Neural cell (in vitro differentiated cells): Measurements from ENCODE around the gene SELENOI. TPM values are rescaled to one million over a fixed set of nuclear protein-coding genes. Genes with fewer than 3 reads are reported as not detected.

Experiments
- H2AFZ ChIP-seq: fragments of 200-600, 300-800 bp; sonication (generic), shearing (Covaris generic); 2 replicates; pipeline ENCODE4 v1.6.0; 2014; ENCODE audit warnings: low read depth, mild to moderate bottlenecking, antibody characterized with exemption, low read length, moderate library complexity
- H3F3A ChIP-seq: fragments of 200-600 bp; shearing (Covaris generic); 2 replicates; pipeline ENCODE4 v1.6.1; 2016; ENCODE audit warnings: mild to moderate bottlenecking, moderate library complexity, mixed read lengths, antibody characterized with exemption, low read length; ENCODE audit not compliant: insufficient read depth, poor library complexity, severe bottlenecking
- H3K27ac ChIP-seq: fragments of 200-600, 300-800 bp; sonication (generic), shearing (Covaris generic); 2 replicates; pipeline ENCODE4 v1.5.1; 2014; ENCODE audit warnings: mild to moderate bottlenecking, low read length, moderate library complexity
- H3K27me3 ChIP-seq: fragments of 300-800, 200-600 bp; sonication (generic), shearing (Covaris generic); 2 replicates; pipeline ENCODE4 v1.6.0; 2014; ENCODE audit warnings: mild to moderate bottlenecking, low read depth, low read length, moderate library complexity; ENCODE audit not compliant: insufficient read depth
- H3K36me3 ChIP-seq: fragments of 300-800, 200-600 bp; sonication (generic), shearing (Covaris generic); 2 replicates; pipeline ENCODE4 v1.5.1; 2014; ENCODE audit warnings: mild to moderate bottlenecking, antibody characterized with exemption, low read length, moderate library complexity; ENCODE audit not compliant: insufficient read depth
- H3K4me2 ChIP-seq: fragments of 300-800, 200-600 bp; sonication (generic), shearing (Covaris generic); 2 replicates; pipeline ENCODE4 v1.6.0; 2014; ENCODE audit warnings: mild to moderate bottlenecking, low read length
- H3K4me3 ChIP-seq: fragments of 300-800, 200-600 bp; sonication (generic), shearing (Covaris generic); 2 replicates; pipeline ENCODE4 v1.5.1; 2014; ENCODE audit warnings: mild to moderate bottlenecking, low read length, moderate library complexity
- H3K79me2 ChIP-seq: fragments of 200-600 bp; shearing (Covaris generic); replicated peaks from 2 replicates; pipeline ENCODE4 v1.6.0; 2014; ENCODE audit warnings: mild to moderate bottlenecking, low read length, moderate library complexity; ENCODE audit not compliant: insufficient read depth
- H3K9ac ChIP-seq: fragments of 300-800, 200-600 bp; sonication (generic), shearing (Covaris generic); 2 replicates; pipeline ENCODE4 v1.6.1; 2016; ENCODE audit warnings: mild to moderate bottlenecking, low read length, mixed read lengths
- H3K9me2 ChIP-seq: fragments of 200-600 bp; shearing (Covaris generic); 2 replicates; pipeline ENCODE4 v1.6.1; 2016; ENCODE audit warnings: mild to moderate bottlenecking, low read length, mixed read lengths; ENCODE audit not compliant: insufficient read depth
- H3K9me3 ChIP-seq: fragments of 200-600, 300-800 bp; sonication (generic), shearing (Covaris generic); 2 replicates; pipeline ENCODE4 v1.6.1; 2016; ENCODE audit warnings: mild to moderate bottlenecking, mixed run types, low read length, moderate library complexity, mixed read lengths
- H4K20me1 ChIP-seq: fragments of 200-600 bp; shearing (Covaris generic); 2 replicates; pipeline ENCODE4 v1.6.1; 2016; ENCODE audit warnings: mild to moderate bottlenecking, mixed run types; ENCODE audit not compliant: insufficient read depth
- CTCF ChIP-seq: fragments of 450-650 bp; IDR thresholded peaks from 2 replicates; pipeline ENCODE4 v1.5.1; 2014; ENCODE audit warnings: antibody characterized with exemption, mild to moderate bottlenecking, moderate library complexity; ENCODE audit not compliant: poor library complexity, severe bottlenecking
- EP300 ChIP-seq: fragments of 450-650 bp; conservative IDR thresholded peaks from 2 replicates; pipeline ENCODE4 v1.6.1; 2014; ENCODE audit warnings: antibody characterized with exemption, mild to moderate bottlenecking, moderate library complexity; ENCODE audit not compliant: poor library complexity, severe bottlenecking
- EZH2 ChIP-seq: fragments of 200-600, 300-800 bp; shearing (Covaris generic), sonication (generic); IDR thresholded peaks from 2 replicates; pipeline ENCODE4 v1.6.1; 2014; ENCODE audit warnings: antibody characterized with exemption, low read length, borderline replicate concordance, mild to moderate bottlenecking; ENCODE audit not compliant: insufficient read depth, poor library complexity, severe bottlenecking
- MXI1 ChIP-seq: fragments of 450-650 bp; conservative IDR thresholded peaks from 2 replicates; pipeline ENCODE4 v1.6.1; 2014; ENCODE audit warnings: antibody characterized with exemption, mild to moderate bottlenecking; ENCODE audit not compliant: poor library complexity, severe bottlenecking
- POLR2AphosphoS5 ChIP-seq: IDR thresholded peaks from 2 replicates; pipeline ENCODE4 v1.6.1; 2012
- RAD21 ChIP-seq: fragments of 450-650 bp; conservative IDR thresholded peaks from 2 replicates; pipeline ENCODE4 v1.6.1; 2014; ENCODE audit warnings: antibody characterized with exemption, mild to moderate bottlenecking, moderate library complexity
- REST ChIP-seq: IDR thresholded peaks from 2 replicates; pipeline ENCODE4 v1.6.1; 2012; ENCODE audit warnings: borderline replicate concordance
- SMC3 ChIP-seq: fragments of 450-650 bp; conservative IDR thresholded peaks from 2 replicates; pipeline ENCODE4 v1.6.1; 2014; ENCODE audit warnings: antibody characterized with exemption, mild to moderate bottlenecking, moderate library complexity; ENCODE audit not compliant: poor library complexity
- TAF1 ChIP-seq: IDR thresholded peaks from 2 replicates; pipeline ENCODE4 v1.6.1; 2012; ENCODE audit warnings: low read depth
- polyA plus RNA-seq: library from polyadenylated mRNA; depleted of rRNA; stranded (reverse); fragments of >200 nt; gene quantifications from 2 replicates; pipeline ENCODE4 v1.2.3, GENCODE V29; 2014

SELENOI gene
- polyA plus RNA-seq, 1 donor from 2014 or later, result 25.2 TPM

GRCh38 chr2:26414311-26414710 is 68.4 kb downstream of the SELENOI start:
- Histone ChIP-seq H3K9me3 (no peaks in the 10 kb centered on the region), H2AFZ (no peak overlapping the region), H4K20me1 (no peaks in the 10 kb centered on the region), H3K9ac (no peak overlapping the region), H3K79me2 (no peaks in the 10 kb centered on the region), H3F3A (no peaks in the 10 kb centered on the region), H3K4me2 (no peak overlapping the region), H3K27me3 (no peaks in the 10 kb centered on the region), H3K9me2 (no peaks in the 10 kb centered on the region), H3K36me3 (no peaks in the 10 kb centered on the region), H3K27ac (no peak overlapping the region), H3K4me3 (no peak overlapping the region)
- TF ChIP-seq SMC3, result no peak
- no peak for TF ChIP-seq POLR2AphosphoS5
- no peak for TF ChIP-seq EZH2
- no peak for TF ChIP-seq RAD21
- TF ChIP-seq MXI1, result no peak
- no peak for TF ChIP-seq EP300

GRCh38 chr2:26421961-26422360 is 76.0 kb downstream of the SELENOI start:
- Histone ChIP-seq H4K20me1 (no peaks in the 10 kb centered on the region), H3K4me3 (no peak overlapping the region), H3K9me2 (no peaks in the 10 kb centered on the region), H3K36me3 (no peaks in the 10 kb centered on the region), H3K9ac (no peak overlapping the region), H3F3A (no peaks in the 10 kb centered on the region), H3K9me3 (no peaks in the 10 kb centered on the region), H2AFZ (no peak overlapping the region), H3K27ac (no peak overlapping the region), H3K4me2 (no peak overlapping the region), H3K27me3 (no peaks in the 10 kb centered on the region), H3K79me2 (no peaks in the 10 kb centered on the region)
- TF ChIP-seq EP300 (no peak), MXI1 (no peak), SMC3 (no peak), POLR2AphosphoS5 (no peak), REST (no peak), EZH2 (no peak), TAF1 (no peak), CTCF (no peak)
